Heart left ventricle (tissue), 16 donors: Measurements from ENCODE around the gene XXYLT1. TPM values are rescaled to one million over a fixed set of nuclear protein-coding genes. Genes with fewer than 3 reads are reported as not detected.

Experiments
- ATAC-seq, 4 donors: fragments of 200-7000 bp; cut with Tn5 transposase; one replicate each; pipeline ENCODE4 v1.9.1; 2020 to 2022; ENCODE audit warnings: moderate library complexity in 4 of 4, mild to moderate bottlenecking in 3 of 4, moderate number of reproducible peaks in 1 of 4
- DNase-seq, 5 donors: peaks; one replicate each; pipeline ENCODE4 v3.0.0-alpha.2; 2020
- H3K27ac ChIP-seq, 12 donors: fragments of 200-600 bp; sonication (generic) in 4 of 12; one replicate each; pipeline versions ENCODE4 v1.5.0 to v1.8.0; 2016 to 2022; ENCODE audit warnings: mild to moderate bottlenecking in 2 of 12
- H3K27me3 ChIP-seq, 9 donors: fragments of 200-600 bp; sonication (generic) in 2 of 9; one replicate each; pipeline versions ENCODE4 v1.5.1 to v1.8.0; 2016 to 2022; ENCODE audit warnings: mild to moderate bottlenecking in 3 of 9
- H3K36me3 ChIP-seq, 9 donors: fragments of 200-600 bp; sonication (generic) in 2 of 9; one replicate each; pipeline versions ENCODE4 v1.5.0 to v1.8.0; 2018 to 2022; ENCODE audit warnings: mild to moderate bottlenecking in 2 of 9
- H3K4me1 ChIP-seq, 12 donors: fragments of 200-600 bp; sonication (generic) in 4 of 12; one replicate each; pipeline versions ENCODE4 v1.5.0 to v1.8.0; 2016 to 2022; ENCODE audit warnings: mild to moderate bottlenecking in 3 of 12
- H3K4me3 ChIP-seq, 12 donors: fragments of 200-600 bp; sonication (generic) in 4 of 12; one replicate each; pipeline versions ENCODE4 v1.5.0 to v1.8.0; 2017 to 2022; ENCODE audit warnings: mild to moderate bottlenecking in 9 of 12, moderate library complexity in 4 of 12
- H3K9me3 ChIP-seq, 12 donors: fragments of 200-600 bp; sonication (generic) in 4 of 12; one replicate each; pipeline versions ENCODE4 v1.5.0 to v1.8.0; 2016 to 2022; ENCODE audit warnings: mild to moderate bottlenecking in 1 of 12
- CTCF ChIP-seq, 12 donors: fragments of 200-600 bp; sonication (generic) in 4 of 12; IDR thresholded peaks; one replicate each; pipeline versions ENCODE4 v1.5.0 to v1.8.0; 2018 to 2022; ENCODE audit warnings: antibody characterized with exemption in 12 of 12, mild to moderate bottlenecking in 5 of 12
- POLR2A ChIP-seq, 2 donors: fragments of 450-650 bp; IDR thresholded peaks; one replicate each; pipeline ENCODE4 v1.6.1; 2017; ENCODE audit warnings: antibody characterized with exemption in 2 of 2, mild to moderate bottlenecking in 2 of 2, moderate library complexity in 2 of 2
- WGBS, 4 donors: extraction: QIAGEN DNeasy Blood & Tissue Kit in 2 of 4; methylation state at CpG; one replicate each; pipeline versions ENCODE4 v1.1.5 to v1.1.7; 2013 to 2018; 5-methylcytosine and 5-hydroxymethylcytosine counted together
- intact Hi-C, 10 donors: fragments of 100-400 bp; cut with DNase I; formaldehyde crosslinking; loops; one replicate each; pipeline versions ENCODE4 v1.11.1 to v1.14.2; 2022
- polyA plus RNA-seq, 2 donors: library from polyadenylated mRNA; stranded (reverse); fragments of 200-250 nt; gene quantifications; one replicate each; pipeline ENCODE4 v1.2.3, GENCODE V29; 2013
- total RNA-seq, 9 donors: library from RNA; depleted of rRNA in 2 of 9; stranded (reverse); fragments of >200 nt in 2 of 9; fragmentation: NEBNext Ultra II Directional in 3 of 9; extraction: Animal tissue kit (Norgen Biotek cat#: 25700) in 3 of 9; gene quantifications; one replicate each; pipeline versions ENCODE4 v1.1.0 to v1.2.4, GENCODE V29; 2016 to 2023
- donor health status: ischemic (EF 13 %, LVEDD 7.1; RV severe dilation, severe dysfunction).
- donor health status: healthy with polysubstance abuse.
- donor health status: DM: no; HTN: yes; CAD: no.
- donor health status: DM: no; HTN: no; CAD: no.
- donor health status: ischemic (EF 25% LVEDD 6.9; RV normal size, moderate dysfunction).
- donor health status: ischemic (EF 25% LVEDD 5.7; RV mildly dilated, moderate dysfunction).
- donor health status: healthy.
- donor health status: DM: yes; HTN: yes; CAD: no.
- donor health status: ischemic (EF 35%, LVEDD 5.7; RV mildly dilated, moderate dysfunction).
- donor health status: nonischemic (EF 11% LVEDD 7.7; RV severe dilation, severe dysfunction).
- donor health status: DM: yes; HTN: yes; CAD: no.
- donor health status: PGD.
- donor health status: ischemic (EF 29% LVEDD 5.4; RV normal size, mild dysfunction).
- donor health status: nonischemic (EF 23%, LVEDD 6.1; RV moderate dilation, normal function).

The XXYLT1 gene
- total and polyA plus RNA-seq, 11 donors, result 1.9 to 8.6 (median 4.8) TPM

DNA sequence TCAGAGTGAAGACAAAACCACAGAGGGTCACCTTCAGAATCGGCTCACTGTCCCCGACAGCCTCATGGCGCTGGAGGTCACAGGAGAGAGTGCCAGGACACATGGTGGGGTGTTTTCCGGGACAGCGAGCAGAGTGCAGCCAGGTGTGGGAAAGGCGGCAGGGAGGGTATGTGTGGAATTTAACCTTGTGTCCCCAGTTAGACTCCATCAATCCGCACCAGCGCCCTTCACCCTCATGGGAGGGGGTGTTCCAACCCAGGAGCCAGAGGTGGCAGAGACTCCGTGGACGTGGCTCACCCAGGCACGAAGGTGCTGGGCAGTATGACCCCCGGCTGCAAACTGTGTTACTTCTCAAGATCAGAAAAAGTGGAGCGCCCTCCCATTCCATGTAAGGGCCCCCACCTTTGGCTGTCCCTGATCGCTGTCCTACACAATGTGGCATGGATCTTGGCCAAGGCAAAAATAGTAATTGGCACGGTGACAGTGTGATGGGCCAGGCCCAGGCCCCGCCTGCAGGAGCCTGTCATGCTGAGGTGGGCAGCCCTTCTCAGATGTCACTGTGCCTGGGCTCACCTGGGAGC is 190.3 kb downstream of the XXYLT1 start:
- peaks cover 11 to 47% (median 38%) of the 10 kb centered on the region in 12 donors for H3K4me1 ChIP-seq
- TF ChIP-seq CTCF (IDR thresholded peaks at IDR 0.05) (no peak), POLR2A (IDR thresholded peaks at IDR 0.05) (no peak)
- no peaks in the 10 kb centered on the region for H3K9me3 ChIP-seq
- no peaks in the 10 kb centered on the region for H3K27me3 ChIP-seq
- peak overlapping the region in 1 of 12 donors; percentile 2 for H3K4me3 ChIP-seq
- peak; percentile 83 to 91 (median 88) for ATAC-seq
- 38 to 69% (median 62%) methylated on average over 16 of the region's 16 CpGs for WGBS, 4 donors
- H3K27ac ChIP-seq, result peak overlapping the region; percentile 65 to 96 (median 84)
- intact Hi-C loops, result no loop called here
- H3K36me3 ChIP-seq, result no peaks in the 10 kb centered on the region
- DNase-seq, result peak; percentile 71 to 80 (median 76)

DNA sequence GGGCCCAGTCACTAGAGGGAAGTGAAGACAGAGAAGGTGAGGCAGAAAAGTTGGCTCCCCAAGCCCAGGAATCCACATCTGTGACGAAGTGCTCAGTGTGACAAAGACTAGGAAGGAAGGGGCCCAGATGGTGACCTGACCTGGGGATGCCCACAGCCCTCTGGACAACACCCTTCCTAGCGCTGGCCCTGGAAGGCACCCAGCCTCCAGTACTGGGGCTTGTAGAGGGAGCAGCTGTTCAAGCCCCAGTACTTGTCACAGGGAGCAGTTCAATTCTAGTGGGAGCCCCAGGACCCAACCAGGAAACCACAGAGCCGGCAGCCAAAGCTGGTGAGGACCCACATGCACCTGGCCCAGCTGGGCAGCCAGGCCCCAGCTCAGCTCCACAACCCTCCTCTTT is 190.8 kb downstream of the XXYLT1 start:
- ATAC-seq (peak in 2 of 4 donors; percentile 1 to 2), DNase-seq (peak in 1 of 5 donors; percentile 37)
- H3K27ac ChIP-seq, result peak overlapping the region; percentile 65 to 96 (median 84)
- H3K36me3 ChIP-seq, result no peaks in the 10 kb centered on the region
- intact Hi-C loops, result no loop called here
- H3K9me3 ChIP-seq, result no peaks in the 10 kb centered on the region
- 41 to 73% (median 50%) methylated on average over 2 to 3 of the region's 3 CpGs for WGBS, 4 donors
- no peak for TF ChIP-seq POLR2A (IDR thresholded peaks at IDR 0.05)
- no peak for TF ChIP-seq CTCF (IDR thresholded peaks at IDR 0.05)
- H3K4me3 ChIP-seq, result no peak overlapping the region
- H3K27me3 ChIP-seq, result no peaks in the 10 kb centered on the region
- peaks cover 11 to 47% (median 39%) of the 10 kb centered on the region in 12 donors for H3K4me1 ChIP-seq

- Histone ChIP-seq H3K9me3 (no peaks in the 10 kb centered on the region), H3K4me3 (no peak overlapping the region), H3K36me3 (no peaks in the 10 kb centered on the region), H3K4me1 (peaks cover 11 to 47% (median 39%) of the 10 kb centered on the region in 12 donors), H3K27me3 (no peaks in the 10 kb centered on the region), H3K27ac (peak overlapping the region in 11 of 12 donors; percentile 65 to 96 (median 84))
- TF ChIP-seq CTCF (IDR thresholded peaks at IDR 0.05) (no peak), POLR2A (IDR thresholded peaks at IDR 0.05) (no peak)
- WGBS, 4 donors, result 56 to 61% (median 59%) methylated on average over 5 of the region's 5 CpGs
- intact Hi-C loops, result no loop called here
- ATAC-seq (no peak), DNase-seq (peak in 1 of 5 donors; percentile 42)
Measured at GRCh38 chr3:195079636-195080035, 191.3 kb downstream of the XXYLT1 start.

- peaks cover 11 to 47% (median 39%) of the 10 kb centered on the region in 12 donors for H3K4me1 ChIP-seq
- DNase-seq (peak in 1 of 5 donors; percentile 16), ATAC-seq (no peak)
- H3K27ac ChIP-seq, result peak overlapping the region in 7 of 12 donors; percentile 19 to 96 (median 84)
- H3K36me3 ChIP-seq, result no peaks in the 10 kb centered on the region
- intact Hi-C loops, result no loop called here
- TF ChIP-seq CTCF (IDR thresholded peaks at IDR 0.05) (no peak), POLR2A (IDR thresholded peaks at IDR 0.05) (no peak)
- H3K4me3 ChIP-seq, result no peak overlapping the region
- 74 to 83% (median 78%) methylated on average over 11 to 12 of the region's 12 CpGs for WGBS, 4 donors
- no peaks in the 10 kb centered on the region for H3K9me3 ChIP-seq
- H3K27me3 ChIP-seq, result no peaks in the 10 kb centered on the region
Measured at GRCh38 chr3:195078891-195079440, 192.0 kb downstream of the XXYLT1 start.
